ENCODE results near the gene SPATA6.

SPATA6 gene

GRCh38 chr1:48249868-48250267 is 222.1 kb downstream of the SPATA6 start:
- DNase-seq: peak in 2 of 3 experiments; percentile 11 to 22

- DNase-seq: no peak
Measured at GRCh38 chr1:48248356-48248755, 223.6 kb downstream of the SPATA6 start.

- DNase-seq: peak in 2 of 3 experiments; percentile 3 to 9
Measured at GRCh38 chr1:48246727-48247126, 225.3 kb downstream of the SPATA6 start.

Measured in NCI-H1417 (cell line).